MM.1S (cell line): ENCODE data around the gene PTPRJ.

Source experiments
- CTCF ChIP-seq: fragments of 300-600 bp; sonication (generic); IDR thresholded peaks from 2 replicates; pipeline ENCODE4 v1.5.1; 2016; ENCODE audit warnings: antibody characterized with exemption, low read length, mixed read lengths
- EZH2 ChIP-seq: fragments of 300-600 bp; sonication (generic); optimal IDR thresholded peaks from 2 replicates; pipeline ENCODE3; 2017; ENCODE audit warnings: low read depth, mild to moderate bottlenecking, antibody characterized with exemption, low read length, mixed read lengths
- EZH2phosphoT487 ChIP-seq: fragments of 300-600 bp; sonication (generic); IDR thresholded peaks from 2 replicates; pipeline ENCODE4 v1.6.1; 2018; ENCODE audit warnings: antibody characterized with exemption, low read length

DNA sequence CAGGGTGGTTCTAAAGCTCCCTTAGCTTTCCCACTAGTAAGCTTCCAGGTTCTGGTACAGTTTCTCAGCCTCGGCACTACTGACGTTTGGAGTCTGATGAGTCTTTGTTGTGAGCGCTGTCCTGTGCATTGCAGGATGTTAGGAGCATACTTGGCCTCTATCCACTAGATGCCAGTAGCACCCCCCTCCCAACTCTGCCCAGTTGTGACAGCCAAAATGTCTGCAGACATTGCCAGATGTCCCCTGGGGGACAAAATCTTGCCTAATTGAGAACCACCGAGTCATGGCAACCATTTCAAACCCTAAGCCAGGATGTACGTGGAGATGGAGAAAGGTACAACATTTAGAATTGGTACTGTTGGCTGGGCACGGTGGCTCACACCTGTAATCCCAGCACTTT lies 68.7 kb downstream of the PTPRJ start:
- TF ChIP-seq CTCF (no peak), EZH2 (no peak), EZH2phosphoT487 (no peak)
